ENCODE measurements around the gene EML2.

GRCh38 chr19:45630463-45630862, 8.7 kb downstream of the EML2 start:
- TF ChIP-seq CTCF (IDR thresholded peaks at IDR 0.05), result no peak
- no peak for TF ChIP-seq POLR2A (IDR thresholded peaks at IDR 0.05)
